Smooth muscle cell of the brain vasculature (primary cell): Measurements from ENCODE around the gene SYT2.
"Not testable (repeated sequence)": the region's sequence is repeated elsewhere in the genome, so short reads cannot be mapped to it uniquely, and the experiment has no call there.

Experiments
- DNase-seq: peaks from one replicate; pipeline ENCODE4 v3.0.0-alpha.2; 2012; ENCODE audit warnings: low read depth, low spot score

The SYT2 gene

GRCh38 chr1:202710070-202711045, at the start of gene SYT2:
Gene SYT2, minus strand, starts transcription at chr1:202710454. Its CDS starts 104,682 bp downstream, at chr1:202605772.
- DNase-seq, result no peak

DNA sequence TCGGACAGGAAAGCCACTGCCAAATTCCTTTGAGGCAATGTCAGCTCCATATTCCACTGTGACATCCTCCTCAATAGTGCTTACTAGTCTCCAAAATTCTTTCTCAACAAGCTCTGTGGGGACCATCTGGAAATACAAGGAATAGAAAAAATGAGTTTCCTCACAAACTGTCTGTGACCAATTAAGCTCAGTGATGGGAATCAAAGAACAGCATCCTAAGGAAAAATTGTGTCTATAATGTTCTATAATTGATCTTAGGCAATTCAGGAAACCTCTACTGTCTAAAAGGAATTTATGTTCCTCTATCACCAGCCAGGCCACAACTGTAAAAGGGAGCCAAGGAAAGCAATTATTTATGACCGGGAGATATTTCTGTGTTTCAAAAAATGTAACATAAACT, 46.1 kb upstream of the SYT2 start:
- no peak for DNase-seq

DNA sequence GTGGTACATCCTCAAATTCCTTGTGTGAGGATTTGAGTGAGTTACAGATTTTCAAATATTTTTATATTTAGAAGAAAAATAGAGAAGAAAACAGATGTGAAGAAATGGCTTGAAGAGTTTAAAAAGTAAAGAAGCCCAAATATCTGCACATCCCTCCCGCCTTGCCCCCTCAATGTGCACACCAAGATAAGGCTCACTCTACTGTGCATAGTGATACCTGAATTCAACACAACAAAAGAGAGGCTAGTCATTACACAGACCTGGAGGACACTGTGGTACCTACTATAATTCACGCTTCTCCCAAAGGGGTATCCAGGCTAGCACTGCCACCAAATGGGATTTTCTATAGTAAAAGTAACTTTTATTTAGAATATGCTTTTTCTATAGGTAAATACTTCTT, 44.0 kb upstream of the SYT2 start:
- no peak for DNase-seq

DNA sequence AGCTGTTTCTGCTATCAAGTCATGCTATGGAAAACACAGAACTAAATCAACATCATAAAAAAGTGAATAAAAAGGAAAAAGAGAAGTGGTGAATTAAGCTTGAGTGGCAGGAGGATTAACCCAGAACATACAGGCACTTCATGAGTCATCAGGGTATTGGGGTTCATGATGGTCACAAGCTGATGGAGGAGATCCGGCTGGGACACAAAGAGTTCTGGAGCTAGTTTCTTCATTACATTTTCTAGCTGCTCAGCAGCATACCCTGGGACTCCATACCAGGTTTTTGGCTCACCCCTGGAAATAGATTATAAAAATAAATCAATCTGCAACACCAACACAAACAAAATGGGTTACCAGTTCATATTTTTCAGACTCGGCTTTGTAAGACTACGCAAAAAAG, 42.5 kb upstream of the SYT2 start:
- no peak for DNase-seq

DNA sequence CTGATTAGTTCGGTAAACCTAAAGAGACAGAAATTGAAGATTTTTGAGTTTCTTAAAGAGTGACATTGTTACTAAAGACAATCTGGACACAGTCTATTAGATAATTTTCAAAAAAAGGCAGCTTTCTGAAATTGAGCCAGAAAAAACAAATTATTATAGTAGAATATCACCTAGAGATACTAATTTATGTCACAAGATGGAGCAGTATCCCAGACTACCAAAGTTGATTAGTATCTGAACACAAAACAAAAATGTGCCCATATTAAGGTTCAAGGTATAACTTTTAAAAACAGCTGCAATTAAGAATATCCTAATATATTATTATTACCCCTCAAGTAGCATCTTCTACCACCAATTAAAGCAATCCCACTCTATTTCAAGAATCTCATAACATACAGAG, 40.5 kb upstream of the SYT2 start:
- no peak for DNase-seq

DNA sequence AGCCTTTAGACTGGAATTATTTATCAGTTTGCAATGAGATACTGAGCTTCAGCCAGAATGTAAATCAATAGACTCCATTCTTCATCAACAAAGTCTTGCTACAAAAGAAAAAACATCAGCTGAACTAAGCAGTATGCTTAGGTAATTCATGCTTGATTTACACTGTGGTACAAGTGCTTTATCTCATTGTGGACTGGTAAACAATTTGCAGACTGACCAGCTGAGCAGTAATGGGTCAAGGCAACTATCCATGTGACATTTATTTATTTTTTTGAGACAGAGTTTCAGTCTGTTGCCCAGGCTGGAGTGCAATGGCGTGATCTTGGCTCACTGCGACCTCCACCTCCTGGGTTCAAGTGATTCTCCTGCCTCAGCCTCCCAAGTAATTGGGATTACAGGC, 39.8 kb upstream of the SYT2 start:
- DNase-seq, result no peak

GRCh38 chr1:202745323-202745888, 35.2 kb upstream of the SYT2 start:
- no peak for DNase-seq

DNA sequence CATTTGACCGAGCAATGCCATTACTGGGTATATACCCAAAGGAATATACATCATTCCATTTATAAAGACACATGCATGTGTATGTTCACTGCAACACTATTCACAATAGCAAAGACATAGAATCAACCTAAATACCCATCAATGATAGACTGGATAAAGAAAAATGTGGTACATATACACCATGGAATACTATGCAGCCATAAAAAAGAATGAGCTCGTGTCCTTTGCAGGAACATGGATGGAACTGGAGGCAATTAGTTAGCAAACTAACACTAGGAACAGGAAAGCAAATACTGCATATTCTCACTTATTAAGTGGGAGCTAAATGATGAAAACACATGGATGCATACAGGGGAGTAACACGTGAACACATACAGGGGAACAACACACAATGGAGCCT, 34.5 kb upstream of the SYT2 start:
- DNase-seq, result not testable (repeated sequence)

DNA sequence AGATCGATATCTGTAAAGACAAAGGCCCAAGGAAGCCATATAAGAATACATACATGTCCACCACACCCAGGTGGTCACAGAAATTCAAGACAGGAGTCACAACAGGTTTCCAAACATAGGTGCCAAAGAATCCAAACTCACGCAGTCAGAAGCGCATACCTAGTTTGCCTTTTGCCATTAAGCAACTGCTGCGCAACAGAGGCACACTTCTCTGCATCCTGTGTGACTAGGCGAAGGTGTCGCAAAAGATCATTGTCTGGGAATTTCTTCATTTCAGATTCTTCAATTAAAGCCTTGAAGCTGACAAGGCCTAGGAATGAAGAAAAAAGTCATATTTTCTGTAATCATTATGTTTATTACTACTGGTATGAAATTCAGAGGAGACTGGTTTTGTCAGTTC, 32.2 kb upstream of the SYT2 start:
- no peak for DNase-seq

DNA sequence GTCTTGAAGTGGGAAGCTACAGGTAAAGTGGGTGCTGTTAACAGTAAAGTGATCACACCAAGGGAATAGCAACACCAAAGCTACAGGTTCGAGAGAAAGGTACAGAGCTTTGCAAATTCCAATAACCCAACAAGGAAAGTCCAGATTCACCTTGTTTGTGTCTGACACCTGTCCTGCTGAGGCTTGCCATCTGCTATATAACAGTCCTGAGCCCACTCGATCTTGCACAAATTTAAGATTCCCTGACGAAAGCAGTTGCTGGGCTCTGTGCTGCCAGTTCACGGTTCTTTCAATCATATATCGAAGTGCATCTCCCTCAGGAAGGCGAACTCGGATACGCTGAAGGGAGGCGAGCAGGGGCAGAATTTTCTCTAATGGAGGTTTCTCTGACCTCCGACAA, 23.0 kb upstream of the SYT2 start:
- DNase-seq, result no peak

DNA sequence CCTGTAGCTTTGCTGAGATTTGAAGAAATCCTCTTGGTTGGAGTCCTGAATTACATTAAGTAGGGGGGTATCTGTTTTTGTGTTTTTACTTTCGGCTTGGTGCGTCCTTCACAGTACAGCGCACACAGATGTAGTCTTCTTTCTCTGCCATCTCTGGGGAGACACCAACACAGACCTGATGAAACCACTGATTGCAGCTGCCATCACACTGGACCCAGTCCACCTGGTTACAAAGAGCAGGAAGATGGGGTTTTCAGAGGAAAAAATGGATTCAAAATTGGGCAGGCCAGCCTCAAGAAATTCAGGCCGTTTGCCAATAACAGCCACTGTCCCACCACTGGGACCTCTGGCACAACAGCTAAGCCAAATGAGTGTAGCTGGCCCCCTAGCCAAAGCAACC, 18.7 kb upstream of the SYT2 start:
- no peak for DNase-seq

- DNase-seq, result no peak
Measured at GRCh38 chr1:202725526-202725925, 15.3 kb upstream of the SYT2 start.

GRCh38 chr1:202723708-202724107, 13.5 kb upstream of the SYT2 start:
- no peak for DNase-seq

DNA sequence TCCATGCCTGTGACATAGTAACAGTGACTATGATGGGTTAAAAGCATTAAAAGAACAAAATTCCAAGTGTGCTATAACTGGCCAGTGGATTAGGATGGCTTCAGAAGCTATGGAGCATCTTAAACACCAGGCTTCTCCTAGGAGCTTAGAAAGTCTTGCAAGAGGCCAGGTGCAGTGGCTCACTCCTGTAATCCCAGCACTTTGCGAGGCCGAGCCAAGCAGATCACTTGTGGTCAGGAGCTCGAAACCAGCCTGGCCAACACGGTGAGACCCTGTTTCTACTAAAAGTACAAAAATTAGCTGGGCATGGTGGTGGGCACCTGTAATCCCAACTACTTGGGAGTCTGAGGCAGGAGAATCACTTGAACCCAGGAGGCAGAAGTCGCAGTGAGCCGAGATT, 12.8 kb upstream of the SYT2 start:
- DNase-seq, result not testable (repeated sequence)

- no peak for DNase-seq
Measured at GRCh38 chr1:202716654-202717053, 6.4 kb upstream of the SYT2 start.

DNA sequence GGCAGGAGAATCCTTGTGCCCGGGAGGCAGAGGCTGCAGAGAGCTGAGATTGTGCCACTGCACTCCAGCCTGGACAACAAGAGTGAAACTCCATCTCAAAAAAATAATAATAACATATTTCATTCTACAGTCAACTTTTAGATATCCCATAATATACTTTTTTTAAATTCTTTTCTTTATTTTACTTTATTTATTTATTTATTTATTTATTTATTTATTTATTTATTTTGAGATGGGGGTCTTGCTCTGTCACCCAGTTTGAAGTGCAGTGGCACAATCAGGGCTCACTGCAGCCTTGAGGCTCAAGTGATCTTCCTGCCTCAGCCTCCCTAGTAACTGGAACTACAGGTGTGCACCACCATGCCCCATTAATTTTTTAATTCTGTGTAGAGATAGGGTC, 3.9 kb upstream of the SYT2 start:
- DNase-seq, result not testable (repeated sequence)

GRCh38 chr1:202713110-202713509, 2.9 kb upstream of the SYT2 start:
- DNase-seq, result no peak

DNA sequence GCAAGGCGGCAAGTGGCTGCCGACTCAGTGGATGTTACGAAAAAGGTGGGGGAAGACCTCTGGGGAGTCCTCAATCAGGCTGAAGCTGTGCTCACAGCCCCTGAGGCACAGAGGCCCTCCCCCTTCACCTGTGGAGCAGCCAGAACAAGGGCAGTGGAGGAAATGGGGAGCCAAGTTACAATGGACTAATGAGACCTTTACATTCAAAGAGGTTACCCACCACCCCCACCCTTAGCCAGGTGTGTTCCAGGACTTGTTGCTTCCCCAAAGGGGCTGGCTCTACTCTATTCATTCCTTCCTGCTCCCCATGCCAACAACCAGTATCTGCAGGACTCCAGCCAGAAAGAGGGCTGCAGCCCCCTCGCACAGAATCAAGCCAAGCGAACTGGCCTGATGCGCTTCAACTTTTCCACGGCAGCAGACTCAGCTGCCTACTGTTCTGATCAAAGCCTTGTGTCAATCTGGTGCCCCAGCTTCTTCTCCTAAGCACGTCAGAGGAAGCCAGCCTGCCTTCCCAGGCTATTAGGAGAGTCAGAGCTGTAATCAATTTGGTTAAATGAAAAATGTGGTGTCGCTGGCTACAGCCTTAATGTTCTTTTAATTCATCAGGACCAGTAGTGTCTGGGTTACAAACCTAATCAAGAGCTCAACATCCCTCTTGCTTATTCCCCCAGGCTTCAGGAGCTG, 1.8 kb upstream of the SYT2 start:
- no peak for DNase-seq

GRCh38 chr1:202709276-202710041, 795 bp downstream of the SYT2 start:
- DNase-seq, result no peak

DNA sequence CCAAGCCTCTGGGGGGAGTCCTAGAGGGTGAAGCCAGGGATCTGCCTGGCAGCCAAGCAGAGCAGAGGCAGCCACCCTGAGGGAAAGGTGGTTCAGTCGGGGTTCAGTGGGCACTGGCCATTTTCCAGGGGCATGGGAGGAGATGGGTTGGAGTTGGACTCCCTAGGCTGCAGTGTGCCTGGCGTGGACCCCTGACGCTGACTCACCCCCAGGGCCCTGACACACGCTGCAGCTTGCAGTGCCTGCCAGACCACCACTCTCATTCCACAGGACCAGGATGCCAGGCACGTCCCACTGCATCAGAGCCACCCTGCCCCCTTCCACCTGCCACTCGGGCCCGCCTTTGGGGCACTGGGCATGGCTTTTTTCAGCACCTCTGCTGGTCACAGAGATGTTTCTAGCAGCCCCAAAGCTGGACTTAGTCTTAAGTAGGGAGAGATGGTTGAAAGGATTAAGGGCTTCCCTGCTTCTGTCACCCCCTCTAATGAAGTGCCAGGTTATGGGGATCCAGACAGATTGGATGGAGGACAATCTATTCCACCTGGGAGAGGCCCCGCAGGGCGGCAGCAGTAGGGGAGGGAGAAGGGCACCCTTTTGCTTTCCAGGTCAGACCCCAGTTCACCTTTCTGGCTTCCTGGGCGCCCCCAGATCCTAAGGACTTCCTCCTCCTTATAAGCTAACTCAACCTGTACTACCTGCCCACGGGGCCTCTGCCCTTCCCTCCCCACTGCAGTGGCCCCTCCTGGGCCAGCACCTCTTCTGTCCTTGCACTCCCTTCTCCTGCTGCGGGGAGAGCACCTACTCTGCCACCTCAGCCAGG, 1.6 kb downstream of the SYT2 start:
- DNase-seq, result no peak

DNA sequence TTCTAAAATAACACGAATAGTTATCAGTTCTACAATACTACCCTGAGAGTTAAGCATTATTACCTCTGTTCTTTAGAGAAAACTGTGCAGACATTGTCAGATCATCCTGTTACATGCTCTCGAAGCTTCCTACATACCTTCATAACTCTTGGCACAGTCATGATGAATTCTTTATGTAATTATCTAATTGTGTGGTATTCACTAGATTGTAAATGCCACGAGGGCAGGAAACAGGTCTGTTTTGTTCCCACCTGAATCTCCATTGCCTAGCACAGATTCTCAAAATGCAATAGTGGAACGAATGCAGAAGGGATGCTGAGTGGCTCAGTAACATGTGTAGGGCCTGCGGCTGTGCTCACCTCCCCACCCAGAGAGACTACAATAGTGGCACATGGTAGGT, 3.4 kb downstream of the SYT2 start:
- no peak for DNase-seq
